Upper lobe of left lung (tissue), 4 donors: Measurements from ENCODE around the gene CIC.

Experiments used
- POLR2A ChIP-seq, 4 donors: fragments of 450-650 bp; IDR thresholded peaks; one replicate each; pipeline ENCODE4 v1.5.1; 2016 to 2017; ENCODE audit warnings: antibody characterized with exemption in 4 of 4, mild to moderate bottlenecking in 2 of 4
- POLR2AphosphoS5 ChIP-seq, 2 donors: sonication (generic); formaldehyde crosslinking; IDR thresholded peaks; one replicate each; pipeline ENCODE4 v1.5.1; 2017; ENCODE audit warnings: antibody characterized with exemption in 2 of 2
- TF ChIP-seq, protein P1 (sequence below), 6 experiments: fragments of 450-650 bp in 4 of 6; fragments of 200-600 bp in 2 of 6; sonication (generic) in 2 of 6; IDR thresholded peaks; one replicate each; pipeline ENCODE4 v1.5.1; 2016 to 2019; ENCODE audit warnings: antibody characterized with exemption in 6 of 6

DNA sequence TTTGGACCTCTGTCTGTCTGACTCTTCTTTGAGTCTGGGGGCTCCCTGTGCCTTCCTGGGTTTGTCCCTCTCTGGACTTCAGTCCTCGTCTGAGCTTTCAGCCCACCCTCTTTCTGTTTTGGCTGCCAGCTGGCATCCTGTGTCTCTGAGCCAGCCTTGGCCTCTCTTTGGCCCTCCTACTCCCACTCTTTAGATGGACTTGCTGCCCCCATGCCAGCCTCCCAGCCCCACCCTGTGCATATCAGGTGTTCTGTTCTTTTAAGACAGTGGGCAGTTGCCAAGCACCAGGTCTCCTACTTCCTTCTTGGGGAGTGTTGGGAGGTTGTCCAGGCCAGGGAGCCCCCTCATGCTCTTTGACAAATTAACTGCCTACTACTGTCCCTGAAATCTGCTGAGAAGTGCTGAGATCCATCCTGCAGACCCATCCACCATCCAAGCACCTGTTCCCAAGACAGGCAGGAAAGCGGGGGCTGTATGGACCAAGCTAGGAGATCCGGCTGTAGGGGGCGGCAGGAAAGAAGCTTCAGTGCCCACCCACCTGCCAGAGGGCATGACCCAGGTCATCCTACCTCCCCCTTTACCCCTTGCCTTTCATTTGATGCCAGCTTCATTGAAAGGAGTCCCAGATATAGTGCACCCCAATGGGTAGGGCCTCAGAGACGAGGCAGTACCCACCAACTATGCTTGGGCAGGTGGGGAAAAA is 9.6 kb downstream of the CIC start:
- TF ChIP-seq, protein P1, sequence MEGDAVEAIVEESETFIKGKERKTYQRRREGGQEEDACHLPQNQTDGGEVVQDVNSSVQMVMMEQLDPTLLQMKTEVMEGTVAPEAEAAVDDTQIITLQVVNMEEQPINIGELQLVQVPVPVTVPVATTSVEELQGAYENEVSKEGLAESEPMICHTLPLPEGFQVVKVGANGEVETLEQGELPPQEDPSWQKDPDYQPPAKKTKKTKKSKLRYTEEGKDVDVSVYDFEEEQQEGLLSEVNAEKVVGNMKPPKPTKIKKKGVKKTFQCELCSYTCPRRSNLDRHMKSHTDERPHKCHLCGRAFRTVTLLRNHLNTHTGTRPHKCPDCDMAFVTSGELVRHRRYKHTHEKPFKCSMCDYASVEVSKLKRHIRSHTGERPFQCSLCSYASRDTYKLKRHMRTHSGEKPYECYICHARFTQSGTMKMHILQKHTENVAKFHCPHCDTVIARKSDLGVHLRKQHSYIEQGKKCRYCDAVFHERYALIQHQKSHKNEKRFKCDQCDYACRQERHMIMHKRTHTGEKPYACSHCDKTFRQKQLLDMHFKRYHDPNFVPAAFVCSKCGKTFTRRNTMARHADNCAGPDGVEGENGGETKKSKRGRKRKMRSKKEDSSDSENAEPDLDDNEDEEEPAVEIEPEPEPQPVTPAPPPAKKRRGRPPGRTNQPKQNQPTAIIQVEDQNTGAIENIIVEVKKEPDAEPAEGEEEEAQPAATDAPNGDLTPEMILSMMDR (IDR thresholded peaks at IDR 0.05), result no peak
- TF ChIP-seq POLR2AphosphoS5 (IDR thresholded peaks at IDR 0.05), result no peak
- TF ChIP-seq POLR2A (IDR thresholded peaks at IDR 0.05), result no peak
